IMR-90 (cell line): ENCODE results near the gene ARRDC2. TPM values are rescaled to one million over a fixed set of nuclear protein-coding genes. Genes with fewer than 3 reads are reported as not detected.

Experiments
- ATAC-seq: fragments of 200-7000 bp; cut with Tn5 transposase; 2 replicates; pipeline ENCODE4 v1.9.1; 2020; ENCODE audit warnings: low read depth, mild to moderate bottlenecking, moderate library complexity
- BruUV-seq: library from RNA; stranded (reverse); fragments of 400-500 nt; replicated peaks from 2 replicates; lab custom pipeline; 2021; lab: Mats Ljungman, UMichigan
- CTCF ChIA-PET: fragments of 300-600 bp; formaldehyde crosslinking; extraction: SDS; loops from one replicate; lab custom pipeline; 2021; ENCODE audit warnings: antibody characterized with exemption; lab: Yijun Ruan, JAX
- POLR2A ChIA-PET: fragments of 300-600 bp; sonication (Branson Sonifier 250); formaldehyde crosslinking; loops from one replicate; lab custom pipeline; 2022; ENCODE audit warnings: antibody characterized with exemption; ENCODE audit not compliant: unreplicated experiment; lab: Charles Lee
- DNase-seq: peaks from one replicate; pipeline ENCODE4 v3.0.0; 2013
- H2AFZ ChIP-seq: replicated peaks from 2 replicates; pipeline ENCODE3; 2013; ENCODE audit warnings: low read length, mild to moderate bottlenecking; ENCODE audit not compliant: poor library complexity
- H2AK5ac ChIP-seq: 2 replicates; pipeline ENCODE4 v1.6.1; 2013; ENCODE audit warnings: low read depth, low read length, inconsistent platforms
- H2AK9ac ChIP-seq: replicated peaks from 2 replicates; pipeline ENCODE3; 2013; ENCODE audit warnings: mild to moderate bottlenecking, low read depth, low read length, moderate library complexity; ENCODE audit not compliant: poor library complexity
- H2BK120ac ChIP-seq: 2 replicates; pipeline ENCODE4 v1.6.1; 2013; ENCODE audit warnings: low read depth, low read length, inconsistent platforms
- H2BK15ac ChIP-seq: 3 replicates; pipeline ENCODE4 v1.6.1; 2013; ENCODE audit warnings: low read depth, low read length, inconsistent platforms
- H2BK20ac ChIP-seq: 2 replicates; pipeline ENCODE4 v1.6.1; 2013; ENCODE audit warnings: low read depth, mild to moderate bottlenecking, inconsistent platforms, low read length, moderate library complexity
- H2BK5ac ChIP-seq: 2 replicates; pipeline ENCODE4 v1.6.1; 2013; ENCODE audit warnings: mild to moderate bottlenecking, low read depth, low read length, inconsistent platforms; ENCODE audit not compliant: poor library complexity, severe bottlenecking
- H3K14ac ChIP-seq: replicated peaks from 2 replicates; pipeline ENCODE4 v1.6.1; 2013; ENCODE audit warnings: low read depth, low read length, inconsistent platforms
- H3K18ac ChIP-seq: 2 replicates; pipeline ENCODE4 v1.6.1; 2013; ENCODE audit warnings: low read depth, low read length, control low read depth
- H3K23ac ChIP-seq: 2 replicates; pipeline ENCODE4 v1.6.1; 2013; ENCODE audit warnings: low read depth, low read length, inconsistent platforms
- H3K27ac ChIP-seq: 2 replicates; pipeline ENCODE4 v1.5.1; 2013; ENCODE audit warnings: mild to moderate bottlenecking, control low read depth, low read length; ENCODE audit not compliant: insufficient read depth
- H3K27me3 ChIP-seq: 2 replicates; pipeline ENCODE4 v1.6.1; 2013; ENCODE audit warnings: low read length; ENCODE audit not compliant: control insufficient read depth, insufficient read depth
- H3K36me3 ChIP-seq: 2 replicates; pipeline ENCODE4 v1.6.1; 2013; ENCODE audit warnings: low read length, mixed read lengths; ENCODE audit not compliant: control insufficient read depth, insufficient read depth
- H3K4ac ChIP-seq: 2 replicates; pipeline ENCODE4 v1.6.1; 2013; ENCODE audit warnings: low read depth, low read length, inconsistent platforms
- H3K4me1 ChIP-seq: 2 replicates; pipeline ENCODE4 v1.6.1; 2013; ENCODE audit warnings: low read length, mixed read lengths; ENCODE audit not compliant: control insufficient read depth, insufficient read depth
- H3K4me2 ChIP-seq: 2 replicates; pipeline ENCODE4 v1.6.1; 2013; ENCODE audit warnings: low read depth, mild to moderate bottlenecking, control low read depth, low read length, moderate library complexity
- H3K4me3 ChIP-seq: 2 replicates; pipeline ENCODE4 v1.5.1; 2013; ENCODE audit warnings: low read depth, mild to moderate bottlenecking, control low read depth, low read length, moderate library complexity; ENCODE audit not compliant: insufficient read depth
- H3K56ac ChIP-seq: 2 replicates; pipeline ENCODE4 v1.6.1; 2013; ENCODE audit warnings: low read length, inconsistent platforms; ENCODE audit not compliant: insufficient read depth; ENCODE audit errors: extremely low read depth
- H3K79me1 ChIP-seq, 2 experiments: 2 replicates each; pipeline ENCODE4 v1.6.1; 2013; ENCODE audit warnings: low read length in 2 of 2, inconsistent platforms in 1 of 2, low read depth in 1 of 2
- H3K9ac ChIP-seq: 2 replicates; pipeline ENCODE4 v1.6.1; 2013; ENCODE audit warnings: low read depth, low read length, control low read depth
- H3K9me1 ChIP-seq: 2 replicates; pipeline ENCODE4 v1.6.1; 2013; ENCODE audit warnings: low read length, inconsistent platforms; ENCODE audit not compliant: insufficient read depth
- H3K9me3 ChIP-seq: 2 replicates; pipeline ENCODE4 v1.6.1; 2013; ENCODE audit warnings: low read length; ENCODE audit not compliant: control insufficient read depth, insufficient read depth
- H4K20me1 ChIP-seq: 2 replicates; pipeline ENCODE4 v1.6.1; 2013; ENCODE audit warnings: low read length, inconsistent platforms; ENCODE audit not compliant: insufficient read depth
- H4K5ac ChIP-seq: 2 replicates; pipeline ENCODE4 v1.6.1; 2013; ENCODE audit warnings: mild to moderate bottlenecking, low read depth, low read length, control low read depth
- H4K8ac ChIP-seq, 2 experiments: 2 replicates each; pipeline ENCODE4 v1.6.1; 2013; ENCODE audit warnings: low read depth in 2 of 2, low read length in 2 of 2, control low read depth in 1 of 2, inconsistent platforms in 1 of 2
- H4K91ac ChIP-seq: 2 replicates; pipeline ENCODE4 v1.6.1; 2013; ENCODE audit warnings: low read depth, low read length, inconsistent platforms; ENCODE audit not compliant: insufficient read depth
- BHLHE40 ChIP-seq: fragments of 150-350 bp; IDR thresholded peaks from 2 replicates; pipeline ENCODE4 v1.6.1; 2016; ENCODE audit warnings: mild to moderate bottlenecking, low read depth, low read length
- CEBPB ChIP-seq: IDR thresholded peaks from 2 replicates; pipeline ENCODE4 v1.6.1; 2012; ENCODE audit warnings: low read depth, low read length, improper control_type of control experiment
- CHD1 ChIP-seq: IDR thresholded peaks from 2 replicates; pipeline ENCODE4 v1.6.1; 2012; ENCODE audit warnings: low read depth, low read length, improper control_type of control experiment
- FOS ChIP-seq: fragments of 150-350 bp; IDR thresholded peaks from 2 replicates; pipeline ENCODE4 v1.6.1; 2016; ENCODE audit warnings: low read depth, low read length
- MAFK ChIP-seq: IDR thresholded peaks from 2 replicates; pipeline ENCODE4 v1.6.1; 2012; ENCODE audit warnings: low read depth, low read length, improper control_type of control experiment
- MAZ ChIP-seq: IDR thresholded peaks from 2 replicates; pipeline ENCODE4 v1.6.1; 2012; ENCODE audit warnings: low read depth, mild to moderate bottlenecking, low read length, improper control_type of control experiment, moderate library complexity, borderline replicate concordance
- MXI1 ChIP-seq: IDR thresholded peaks from 2 replicates; pipeline ENCODE4 v1.6.1; 2012; ENCODE audit warnings: low read depth, mild to moderate bottlenecking, low read length, moderate library complexity, borderline replicate concordance
- NFE2L2 ChIP-seq: fragments of 150-350 bp; IDR thresholded peaks from 2 replicates; pipeline ENCODE4 v1.6.1; 2016; ENCODE audit warnings: low read depth, mild to moderate bottlenecking, low read length
- POLR2A ChIP-seq: IDR thresholded peaks from 2 replicates; pipeline ENCODE4 v1.6.1; 2012; ENCODE audit warnings: mild to moderate bottlenecking, low read depth, low read length
- RAD21 ChIP-seq: IDR thresholded peaks from 2 replicates; pipeline ENCODE4 v1.6.1; 2012; ENCODE audit warnings: low read length, improper control_type of control experiment
- RCOR1 ChIP-seq: IDR thresholded peaks from 2 replicates; pipeline ENCODE4 v1.6.1; 2012; ENCODE audit warnings: mild to moderate bottlenecking, low read length, improper control_type of control experiment; ENCODE audit not compliant: insufficient replicate concordance
- RFX5 ChIP-seq: IDR thresholded peaks from 2 replicates; pipeline ENCODE4 v1.8.0; 2012; ENCODE audit warnings: low read depth, mild to moderate bottlenecking, low read length, moderate library complexity
- SMC3 ChIP-seq: fragments of 150-350 bp; IDR thresholded peaks from 2 replicates; pipeline ENCODE4 v1.6.1; 2016; ENCODE audit warnings: low read depth, mild to moderate bottlenecking, antibody characterized with exemption, low read length, moderate library complexity
- WGBS, 2 experiments: methylation state at CpG; one replicate each; pipeline versions ENCODE4 v1.1.5 to v1.1.7; 2013; ENCODE audit warnings: missing lambda C conversion rate in 2 of 2; ENCODE audit not compliant: insufficient read length in 1 of 2; ENCODE audit errors: extremely low coverage in 2 of 2; 5-methylcytosine and 5-hydroxymethylcytosine counted together
- dilution Hi-C: fragments of 300-500 bp; cut with HindIII; formaldehyde crosslinking; loops from one replicate; pipeline ENCODE4 v1.14.3; 2018; ENCODE audit warnings: low sequenced_read_pairs; ENCODE audit not compliant: unreplicated experiment
- in situ Hi-C: fragments of 300-500 bp; cut with MboI; formaldehyde crosslinking; loops from 3 replicates; pipeline ENCODE4 v1.14.3; 2019; ENCODE audit warnings: low sequenced_read_pairs, inconsistent platforms, mixed read lengths
- intact Hi-C: fragments of 100-400 bp; cut with micrococcal nuclease; formaldehyde crosslinking; loops from 2 replicates; pipeline ENCODE4 v1.10.0; 2022
- polyA plus RNA-seq, 3 experiments: library from polyadenylated mRNA; depleted of rRNA; stranded (reverse); fragments of >200 nt; gene quantifications; 2 replicates each; pipeline ENCODE4 v1.2.3, GENCODE V29; 2012; ENCODE audit warnings: low replicate concordance in 1 of 3
- total RNA-seq: library from RNA; depleted of rRNA; stranded (reverse); fragments of >200 nt; gene quantifications from 2 replicates; pipeline ENCODE4 v1.2.3, GENCODE V29; 2012
- TF ChIP-seq, protein P1 (sequence below): conservative IDR thresholded peaks from 2 replicates; pipeline ENCODE4 v1.5.1; 2012; ENCODE audit warnings: mild to moderate bottlenecking, low read depth, low read length, improper control_type of control experiment
- TF ChIP-seq, protein P2 (sequence below): fragments of 150-350 bp; IDR thresholded peaks from 2 replicates; pipeline ENCODE4 v1.6.1; 2016; ENCODE audit warnings: low read depth, mild to moderate bottlenecking, low read length, moderate library complexity, borderline replicate concordance

The ARRDC2 gene
- total and polyA plus RNA-seq, 2 of the 4 experiments (the other 2 are of a cell fraction) = 1.4 to 4.9 TPM

DNA sequence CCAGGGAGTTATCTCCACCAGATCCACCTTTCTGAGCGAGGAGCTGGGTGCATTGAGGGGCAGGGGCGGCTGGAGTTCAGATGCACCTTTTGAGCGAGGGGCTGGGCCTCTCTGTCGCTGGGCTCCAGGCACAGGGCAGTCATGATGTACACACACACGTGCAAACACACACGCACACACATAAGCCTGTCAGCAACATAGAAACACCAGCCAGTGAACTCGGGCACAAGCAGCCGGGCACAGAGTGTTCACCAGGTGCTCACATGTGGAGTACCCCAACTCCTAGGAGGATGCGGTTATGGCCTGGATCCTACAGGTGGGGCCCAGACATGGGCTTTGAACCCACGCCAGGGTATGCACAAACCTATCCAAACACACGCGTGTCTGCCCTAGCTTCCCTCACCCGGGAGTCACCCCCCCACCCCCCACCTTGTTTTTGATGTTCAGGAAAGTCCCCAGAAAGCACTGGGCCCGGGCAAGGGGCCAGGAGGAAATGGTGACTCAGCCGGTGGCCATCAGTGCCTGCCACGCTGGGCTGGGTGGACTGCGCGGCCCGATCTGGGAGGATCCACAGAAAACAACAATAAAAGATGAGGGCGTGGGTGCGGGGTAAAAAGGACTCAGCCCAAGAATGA lies 13.3 kb downstream of the ARRDC2 start:
- ATAC-seq = peak; percentile 78
- Histone ChIP-seq H4K8ac (peak overlapping the region; percentile 100), H2BK15ac (peak overlapping the region; percentile 100; the same call in 2 of the 3 replicates), H3K4me1 (peaks cover 17% of the 10 kb centered on the region), H3K27ac (peak overlapping the region; percentile 84), H4K91ac (peak overlapping the region; percentile 98), H2AK9ac (peak overlapping the region; percentile 98), H3K4ac (peak overlapping the region; percentile 100), H4K20me1 (no peaks in the 10 kb centered on the region), H3K4me2 (peak overlapping the region; percentile 75), H2BK120ac (peak overlapping the region; percentile 99), H3K9me3 (no peaks in the 10 kb centered on the region), H3K27me3 (no peaks in the 10 kb centered on the region), H2BK5ac (peak overlapping the region; percentile 96), H3K79me1 (peaks cover 0 to 6% of the 10 kb centered on the region in 2 experiments; a peak in 1 of 4 replicates), H3K23ac (peak overlapping the region; percentile 98; the same call in 1 of the 2 replicates), H3K4me3 (no peak overlapping the region), H2AK5ac (peak overlapping the region; percentile 99), H3K9ac (peak overlapping the region; percentile 53; the same call in 1 of the 2 replicates), H3K18ac (peak overlapping the region; percentile 99), H2BK20ac (peak overlapping the region; percentile 98), H3K14ac (peak overlapping the region; percentile 94), H3K56ac (peak overlapping the region; percentile 82; the same call in 1 of the 2 replicates), H3K9me1 (peaks cover 17% of the 10 kb centered on the region), H4K5ac (peak overlapping the region; percentile 100), H2AFZ (peak overlapping the region; percentile 97), H3K36me3 (no peaks in the 10 kb centered on the region)
- 32% methylated on average over 16 of the region's 21 CpGs; no CpG with 5 or more reads in 1 of the 2 experiments for WGBS, 2 experiments
- CTCF ChIA-PET = no interaction called here
- POLR2A ChIA-PET = no interaction called here
- dilution Hi-C loops (no loop called here), in situ Hi-C loops (no loop called here), intact Hi-C loops (no loop called here)
- BruUV-seq = no TSS peak
- DNase-seq = peak; percentile 88
- no peak for TF ChIP-seq RAD21
- TF ChIP-seq MXI1 = no peak
- no peak for TF ChIP-seq CHD1
- no peak for TF ChIP-seq RFX5
- TF ChIP-seq POLR2A = 0 out of 2 replicates have a peak, but pooled peaks have one; percentile 18
- peak; percentile 62; the same call in 1 of the 2 replicates for TF ChIP-seq FOS
- no peak for TF ChIP-seq MAZ
- no peak for TF ChIP-seq NFE2L2
- no peak for TF ChIP-seq SMC3
- no peak for TF ChIP-seq MAFK
- TF ChIP-seq BHLHE40 = peak; percentile 43
- TF ChIP-seq, protein P1, sequence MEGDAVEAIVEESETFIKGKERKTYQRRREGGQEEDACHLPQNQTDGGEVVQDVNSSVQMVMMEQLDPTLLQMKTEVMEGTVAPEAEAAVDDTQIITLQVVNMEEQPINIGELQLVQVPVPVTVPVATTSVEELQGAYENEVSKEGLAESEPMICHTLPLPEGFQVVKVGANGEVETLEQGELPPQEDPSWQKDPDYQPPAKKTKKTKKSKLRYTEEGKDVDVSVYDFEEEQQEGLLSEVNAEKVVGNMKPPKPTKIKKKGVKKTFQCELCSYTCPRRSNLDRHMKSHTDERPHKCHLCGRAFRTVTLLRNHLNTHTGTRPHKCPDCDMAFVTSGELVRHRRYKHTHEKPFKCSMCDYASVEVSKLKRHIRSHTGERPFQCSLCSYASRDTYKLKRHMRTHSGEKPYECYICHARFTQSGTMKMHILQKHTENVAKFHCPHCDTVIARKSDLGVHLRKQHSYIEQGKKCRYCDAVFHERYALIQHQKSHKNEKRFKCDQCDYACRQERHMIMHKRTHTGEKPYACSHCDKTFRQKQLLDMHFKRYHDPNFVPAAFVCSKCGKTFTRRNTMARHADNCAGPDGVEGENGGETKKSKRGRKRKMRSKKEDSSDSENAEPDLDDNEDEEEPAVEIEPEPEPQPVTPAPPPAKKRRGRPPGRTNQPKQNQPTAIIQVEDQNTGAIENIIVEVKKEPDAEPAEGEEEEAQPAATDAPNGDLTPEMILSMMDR = no peak
- TF ChIP-seq RCOR1 = no peak
- no peak for TF ChIP-seq CEBPB
- TF ChIP-seq, protein P2, sequence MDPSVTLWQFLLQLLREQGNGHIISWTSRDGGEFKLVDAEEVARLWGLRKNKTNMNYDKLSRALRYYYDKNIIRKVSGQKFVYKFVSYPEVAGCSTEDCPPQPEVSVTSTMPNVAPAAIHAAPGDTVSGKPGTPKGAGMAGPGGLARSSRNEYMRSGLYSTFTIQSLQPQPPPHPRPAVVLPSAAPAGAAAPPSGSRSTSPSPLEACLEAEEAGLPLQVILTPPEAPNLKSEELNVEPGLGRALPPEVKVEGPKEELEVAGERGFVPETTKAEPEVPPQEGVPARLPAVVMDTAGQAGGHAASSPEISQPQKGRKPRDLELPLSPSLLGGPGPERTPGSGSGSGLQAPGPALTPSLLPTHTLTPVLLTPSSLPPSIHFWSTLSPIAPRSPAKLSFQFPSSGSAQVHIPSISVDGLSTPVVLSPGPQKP = no peak
